ENCODE results near the gene VPS26A.

The VPS26A gene

DNA sequence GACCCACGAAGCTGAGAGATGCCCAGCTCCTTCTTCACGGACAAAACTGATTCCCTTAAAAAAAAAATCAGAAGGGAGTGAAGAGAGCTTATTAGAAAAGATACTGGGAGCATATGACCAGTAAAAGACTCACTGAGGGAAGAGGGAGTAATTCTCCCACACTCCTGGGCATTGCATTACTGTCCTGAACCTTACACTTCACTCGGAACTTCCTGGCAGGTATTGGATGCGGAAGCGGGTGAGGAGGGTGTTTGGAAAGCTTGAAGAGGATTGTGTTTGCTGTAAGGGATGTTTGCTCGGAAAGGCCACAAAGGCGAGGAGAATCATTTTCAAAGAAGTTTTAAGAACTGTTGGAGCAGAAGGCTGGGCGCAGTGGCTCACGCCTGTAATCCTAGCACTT is 96.5 kb downstream of the VPS26A start:
- Histone ChIP-seq H3K27ac (ENCODE audit: extremely low read depth, low read depth, low read length) (no peak overlapping the region), H3K4me1 (ENCODE audit: control insufficient read depth, insufficient read depth, low read length) (no peaks in the 10 kb centered on the region), H3K36me3 (ENCODE audit: control insufficient read depth in 2 of 2, insufficient read depth in 1 of 2, low read length in 2 of 2) (no peaks in the 10 kb centered on the region), H3K9me3 (ENCODE audit: control insufficient read depth, insufficient read depth, low read depth, low read length) (no peaks in the 10 kb centered on the region), H3K4me3 (ENCODE audit: low read depth, low read length) (no peak overlapping the region)
- ChIA-PET CTCF (interaction anchor here (0.6 to 1.3 kb wide), 4 partner anchors 15 to 188 kb away, joined by 3 to 4 read pairs (median 3); no protein-coding TSS in a partner anchor), POLR2A (no interaction called here)
- TF ChIP-seq ZNF785 (tag by site-specific recombination; IDR thresholded peaks at IDR 0.05): no peak
